Myocyte (in vitro differentiated cells): ENCODE results near the gene HNRNPH2. TPM values are rescaled to one million over a fixed set of nuclear protein-coding genes. Genes with fewer than 3 reads are reported as not detected.

Experiments used
- DNase-seq: peaks from one replicate; pipeline ENCODE4 v3.0.0-alpha.2; 2012; ENCODE audit warnings: low read depth
- polyA plus RNA-seq: library from polyadenylated mRNA; unstranded; fragments of >200 nt; gene quantifications from one replicate; pipeline ENCODE4 v1.2.1, GENCODE V29; 2012; ENCODE audit warnings: missing spikeins
- total RNA-seq: library from RNA; depleted of rRNA; stranded (reverse); fragments of >200 nt; gene quantifications from 2 replicates; pipeline ENCODE4 v1.2.3, GENCODE V29; 2014

The HNRNPH2 gene
- total RNA-seq = 79.3 and 95.6 TPM in 2 replicates
- 51.3 TPM for polyA plus RNA-seq

- peak; percentile 97 for DNase-seq
These were observed at the start of gene HNRNPH2, which contains the start of gene GLA for GRCh38 chrX:101407748-101408531. TSS of gene HNRNPH2 (plus strand) at chrX:101408222. CDS start at chrX:101411989, 3,767 bp downstream. TSS of gene GLA (minus strand) at chrX:101407925. CDS start at chrX:101407903, 22 bp downstream.

GRCh38 chrX:101359966-101360365 lies 48.1 kb upstream of the HNRNPH2 start:
- no peak for DNase-seq

- DNase-seq = no peak
These were observed 47.6 kb upstream of the HNRNPH2 start for GRCh38 chrX:101360390-101360789.

- no peak for DNase-seq
These were observed 45.9 kb upstream of the HNRNPH2 start for GRCh38 chrX:101362116-101362515.

GRCh38 chrX:101362757-101363156 lies 45.3 kb upstream of the HNRNPH2 start:
- no peak for DNase-seq

GRCh38 chrX:101365301-101365795 lies 42.7 kb upstream of the HNRNPH2 start:
- no peak for DNase-seq

- no peak for DNase-seq
These were observed 39.2 kb upstream of the HNRNPH2 start for GRCh38 chrX:101368800-101369199.

GRCh38 chrX:101369687-101370086 lies 38.3 kb upstream of the HNRNPH2 start:
- no peak for DNase-seq

- DNase-seq = no peak
These were observed 37.0 kb upstream of the HNRNPH2 start for GRCh38 chrX:101370888-101371504.

GRCh38 chrX:101377547-101377946 lies 30.5 kb upstream of the HNRNPH2 start:
- no peak for DNase-seq

GRCh38 chrX:101383679-101384205 lies 24.3 kb upstream of the HNRNPH2 start:
- no peak for DNase-seq

GRCh38 chrX:101385026-101385684 lies 22.9 kb upstream of the HNRNPH2 start:
- DNase-seq = no peak

GRCh38 chrX:101385795-101386541 lies 22.1 kb upstream of the HNRNPH2 start, which contains the start of gene BTK:
TSS of gene BTK (minus strand) at chrX:101386191. CDS start at chrX:101375284, 10,907 bp downstream.
- no peak for DNase-seq

GRCh38 chrX:101386542-101386885 lies 21.5 kb upstream of the HNRNPH2 start:
- no peak for DNase-seq

GRCh38 chrX:101388604-101389003 lies 19.4 kb upstream of the HNRNPH2 start:
- no peak for DNase-seq

GRCh38 chrX:101390664-101391525 lies 17.1 kb upstream of the HNRNPH2 start, which contains the start of gene RPL36A:
TSS of gene RPL36A (plus strand) at chrX:101391011. CDS start at chrX:101391044, 33 bp downstream.
- DNase-seq = peak; percentile 87

GRCh38 chrX:101391831-101392230 lies 16.2 kb upstream of the HNRNPH2 start:
- no peak for DNase-seq

- no peak for DNase-seq
These were observed 14.3 kb upstream of the HNRNPH2 start for GRCh38 chrX:101393530-101394305.

- no peak for DNase-seq
These were observed 13.7 kb upstream of the HNRNPH2 start for GRCh38 chrX:101394372-101394771.
